HG03097 (cell line): Measurements from ENCODE around the gene MRPS34.
"Not testable (repeated sequence)": the region's sequence is repeated elsewhere in the genome, so short reads cannot be mapped to it uniquely, and the experiment has no call there.

ENCODE experiments used
- ATAC-seq: cut with Tn5 transposase; IDR thresholded peaks from one replicate; pipeline ENCODE4 v1.9.1; 2021; ENCODE audit not compliant: unreplicated experiment, low FRiP score

MRPS34 gene

DNA sequence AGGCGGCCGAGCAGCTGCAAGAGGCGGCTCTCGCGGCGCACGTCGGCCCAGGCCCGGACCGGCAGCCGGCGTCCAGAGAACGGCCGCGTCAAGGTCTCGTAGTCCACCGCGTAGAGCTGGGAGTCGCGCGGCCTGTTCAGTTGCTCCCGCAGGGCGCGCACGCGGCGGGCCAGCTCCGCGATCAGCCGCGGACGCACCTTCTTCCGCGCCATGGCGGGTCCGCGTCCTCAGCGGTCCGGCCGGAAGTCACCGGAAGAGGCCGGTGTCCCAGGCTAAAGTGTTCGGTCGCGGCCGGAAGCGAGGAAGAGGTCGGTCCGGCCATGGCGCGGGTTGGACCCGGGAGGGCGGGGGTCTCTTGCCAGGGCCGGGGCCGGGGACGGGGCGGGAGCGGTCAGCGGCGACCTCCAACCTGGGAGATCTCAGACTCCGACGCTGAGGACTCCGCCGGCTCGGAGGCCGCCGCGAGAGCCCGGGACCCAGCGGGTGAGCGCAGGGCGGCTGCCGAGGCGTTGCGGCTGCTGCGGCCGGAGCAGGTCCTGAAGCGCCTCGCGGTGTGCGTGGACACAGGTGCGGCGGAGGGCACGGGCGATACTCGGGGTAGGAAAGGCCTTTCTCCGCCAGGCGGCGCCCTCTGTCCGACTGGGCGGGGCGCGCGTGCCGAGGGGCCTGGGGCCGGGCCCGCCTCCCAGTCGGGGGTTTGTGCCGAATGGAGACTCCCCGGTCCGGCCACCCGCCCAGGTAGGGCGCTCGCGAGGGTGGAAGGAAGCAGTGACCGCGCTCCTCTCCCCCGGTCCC, at the start of gene MRPS34:
Gene MRPS34 (minus strand): TSS at position 227 of the 795 bp plus-strand sequence. CDS start 15 bp downstream, at position 212.
- ATAC-seq: peak; percentile 46

GRCh38 chr16:1821861-1822611, 49.1 kb upstream of the MRPS34 start:
- no peak for ATAC-seq

DNA sequence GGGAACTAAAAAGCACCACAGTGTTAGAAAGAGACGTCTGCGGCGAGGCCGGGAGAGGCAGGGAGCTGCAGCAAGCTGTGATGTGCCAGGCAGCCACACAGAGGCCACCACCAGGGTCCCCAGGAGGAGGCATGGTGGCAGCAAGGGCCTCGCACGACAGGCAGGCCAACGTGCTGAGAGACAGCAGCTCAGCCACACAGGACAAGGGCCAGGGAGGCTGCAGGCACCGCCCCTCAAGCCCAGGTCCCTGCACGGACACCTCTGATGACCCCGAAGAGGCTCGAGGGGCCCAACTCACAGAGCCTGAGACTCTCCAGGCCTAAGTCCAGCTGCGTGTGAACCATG, 48.0 kb upstream of the MRPS34 start:
- no peak for ATAC-seq

- ATAC-seq: no peak
Measured at GRCh38 chr16:1820096-1820945, 47.4 kb upstream of the MRPS34 start.

GRCh38 chr16:1819611-1820010, 46.7 kb upstream of the MRPS34 start:
- no peak for ATAC-seq

- no peak for ATAC-seq
Measured at GRCh38 chr16:1818873-1819525, 46.1 kb upstream of the MRPS34 start.

DNA sequence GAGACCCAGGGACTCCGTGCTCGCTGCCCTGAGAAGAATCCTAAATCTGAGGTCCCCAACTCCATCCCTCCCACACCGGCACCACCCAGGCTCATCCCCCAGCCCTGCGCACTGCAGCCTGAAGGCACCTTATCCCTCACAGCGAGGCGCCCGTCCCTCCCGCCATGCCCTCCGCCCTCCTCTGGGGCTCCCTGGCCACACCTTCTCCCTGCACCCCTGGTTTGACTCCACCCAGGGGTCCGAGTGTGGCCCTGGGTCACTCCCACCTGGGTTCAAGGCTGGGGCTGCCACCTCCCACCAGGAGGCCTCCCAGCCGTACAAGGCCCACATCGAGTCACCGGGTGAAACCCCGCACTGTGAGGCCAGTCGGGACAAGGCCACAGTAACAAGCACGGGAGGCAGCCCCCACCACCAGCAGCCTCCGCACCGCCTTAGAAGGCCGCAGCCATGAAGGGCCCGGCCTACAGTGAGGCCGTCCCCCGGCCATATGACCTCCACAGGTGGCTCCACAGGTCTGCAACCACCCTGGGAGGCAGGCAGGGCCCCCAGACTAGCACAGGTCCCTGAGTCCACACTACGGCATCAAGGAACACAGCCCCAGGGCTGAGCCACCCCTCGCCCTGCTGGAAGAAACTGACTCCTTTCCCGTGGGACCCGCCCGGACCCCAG, 45.4 kb upstream of the MRPS34 start:
- no peak for ATAC-seq

- no peak for ATAC-seq
Measured at GRCh38 chr16:1817716-1818115, 44.8 kb upstream of the MRPS34 start.

DNA sequence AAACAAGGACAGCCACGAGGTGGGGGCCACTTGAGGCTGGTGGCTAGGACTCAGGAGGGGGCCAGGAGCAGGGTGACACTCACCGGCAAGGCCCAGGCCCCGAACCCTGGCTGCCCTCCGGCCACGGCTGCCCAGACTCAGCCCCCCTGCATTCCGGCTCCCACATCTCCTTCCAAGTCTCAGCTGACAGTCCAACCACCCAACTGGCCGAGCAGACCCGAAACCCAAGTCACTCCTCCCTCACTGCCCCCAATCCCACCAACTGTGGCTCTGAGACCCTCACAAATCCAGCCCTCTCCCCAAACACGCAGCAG, 44.3 kb upstream of the MRPS34 start:
- no peak for ATAC-seq

DNA sequence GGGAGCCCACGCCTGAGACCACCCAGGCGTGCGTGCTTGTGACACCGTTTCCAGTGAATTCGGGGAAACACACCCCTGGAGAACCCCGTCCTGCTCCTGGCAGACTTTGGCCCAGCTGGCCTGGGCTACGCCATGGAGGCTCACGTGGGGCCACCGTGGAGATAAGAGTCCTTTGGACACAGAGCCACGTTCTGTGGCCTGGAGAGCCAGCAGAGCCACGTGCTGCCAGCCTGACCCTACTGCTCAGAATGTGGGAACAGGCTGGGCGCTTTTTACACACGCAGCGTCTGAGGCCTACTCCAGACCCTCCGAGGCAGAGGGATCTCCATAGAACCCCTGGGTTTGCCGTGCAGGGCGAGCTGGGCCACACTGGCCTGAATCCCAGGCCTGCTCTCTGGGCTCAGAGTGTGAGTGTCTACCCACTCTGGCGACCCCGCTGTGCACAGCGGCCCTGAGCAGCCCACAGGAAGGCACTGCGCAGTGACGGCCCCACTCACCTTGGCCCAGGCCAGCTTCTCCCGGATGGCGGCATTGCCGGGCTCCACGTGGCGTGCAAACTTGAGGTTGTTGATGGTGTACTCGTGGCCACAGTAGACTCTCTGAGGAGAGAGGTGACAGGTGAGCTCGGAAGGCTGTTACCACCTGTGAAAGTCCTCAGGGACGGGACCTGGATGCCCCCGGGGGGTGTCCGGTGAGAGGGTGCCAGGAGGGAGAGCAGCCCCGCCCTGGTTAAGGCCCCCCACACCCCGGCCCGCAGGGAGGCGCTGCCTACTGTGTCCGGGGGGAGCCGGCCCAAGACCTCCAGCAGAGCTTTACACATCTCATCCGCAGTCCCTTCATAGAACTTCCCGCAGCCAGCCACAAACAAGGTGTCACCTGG, 43.7 kb upstream of the MRPS34 start:
- no peak for ATAC-seq

GRCh38 chr16:1815461-1815860, 42.5 kb upstream of the MRPS34 start:
- no peak for ATAC-seq

GRCh38 chr16:1812732-1813163, 39.8 kb upstream of the MRPS34 start:
- ATAC-seq: no peak

DNA sequence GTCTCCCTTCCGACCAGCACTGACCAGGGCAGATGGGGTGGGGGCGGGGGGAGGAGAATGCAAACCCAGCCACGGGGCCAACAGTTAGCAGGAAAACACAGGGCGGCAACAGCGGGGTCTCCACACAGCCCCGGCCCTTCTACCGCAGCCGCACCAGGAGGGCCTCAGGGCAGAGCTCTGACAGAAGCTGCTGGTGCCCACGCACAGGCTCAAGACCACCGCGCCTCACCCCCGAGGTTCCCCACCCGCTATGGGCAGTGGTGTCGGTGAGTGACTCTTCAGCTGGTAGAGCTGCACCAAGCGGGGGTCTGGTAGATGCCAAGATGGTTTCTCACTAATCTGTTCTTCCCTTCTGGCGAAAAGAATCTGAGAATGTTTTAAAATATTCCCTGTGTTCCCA, 37.6 kb upstream of the MRPS34 start:
- no peak for ATAC-seq

GRCh38 chr16:1810106-1810505, 37.2 kb upstream of the MRPS34 start:
- ATAC-seq: no peak

DNA sequence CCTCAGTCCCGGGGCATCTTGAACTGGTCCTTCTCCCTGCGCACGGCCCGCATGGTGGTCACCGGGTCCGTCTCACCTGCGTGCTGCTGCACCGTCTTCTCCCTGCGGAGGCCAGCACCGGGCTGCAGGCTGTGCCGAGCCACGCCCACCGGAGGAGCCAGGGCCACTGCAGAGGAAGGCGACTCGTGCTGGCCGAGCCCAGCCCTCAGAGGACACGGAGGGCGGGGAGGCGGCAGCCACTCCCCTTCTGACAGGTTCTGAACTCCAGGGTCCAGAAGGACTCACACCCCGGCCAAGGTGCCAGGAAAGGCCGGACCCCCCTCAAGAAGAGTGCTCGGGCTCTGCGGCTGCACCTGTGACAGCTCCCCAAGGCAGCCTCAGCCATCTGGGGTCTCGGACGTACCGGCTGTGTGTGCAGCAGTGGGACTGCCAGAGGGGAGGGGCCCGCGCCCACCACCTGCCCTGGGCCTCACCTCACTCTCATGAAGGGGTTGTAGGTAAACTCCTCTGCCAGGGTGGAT, 36.4 kb upstream of the MRPS34 start:
- no peak for ATAC-seq

DNA sequence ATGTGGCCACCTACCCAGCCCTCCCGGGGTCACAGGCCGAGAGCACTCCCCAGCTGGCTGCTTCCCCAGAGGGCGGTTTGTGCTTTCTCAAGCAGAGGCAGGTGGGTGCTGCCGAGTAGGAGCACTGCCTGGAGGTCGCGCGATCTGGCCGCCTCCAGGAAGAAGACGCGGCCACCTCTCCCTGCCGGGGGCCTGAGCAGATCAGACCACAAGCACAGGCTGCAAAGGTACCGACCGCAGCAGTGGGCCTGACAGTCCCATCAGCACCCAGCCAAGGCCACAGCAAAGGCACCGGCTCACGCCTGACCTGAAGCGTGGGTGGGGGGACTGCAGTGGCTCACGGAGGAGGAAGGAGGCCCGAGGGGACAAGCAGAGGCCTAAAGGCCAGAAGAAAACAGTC, 35.8 kb upstream of the MRPS34 start:
- ATAC-seq: no peak

DNA sequence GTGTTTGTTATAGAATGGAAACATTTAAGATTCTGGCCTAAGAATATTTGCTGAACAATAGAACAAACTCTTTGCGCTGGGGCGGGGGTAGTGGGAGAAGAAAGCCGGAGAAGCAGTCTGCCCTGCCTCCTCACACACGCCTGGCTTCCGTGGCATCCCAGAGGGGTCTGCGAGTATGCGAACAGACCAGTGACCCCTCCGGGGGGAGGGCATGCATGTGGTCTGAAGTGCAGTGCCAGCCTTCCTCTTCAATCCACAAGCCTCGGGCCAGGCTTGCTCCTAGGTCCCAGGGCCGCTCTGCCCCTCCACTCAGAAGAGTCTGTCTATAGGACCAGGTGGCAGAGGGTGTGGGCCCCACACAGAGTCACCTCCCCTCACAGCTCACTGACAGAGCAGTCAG, 34.7 kb upstream of the MRPS34 start:
- ATAC-seq: no peak

GRCh38 chr16:1800701-1801100, 27.8 kb upstream of the MRPS34 start:
- ATAC-seq: no peak

DNA sequence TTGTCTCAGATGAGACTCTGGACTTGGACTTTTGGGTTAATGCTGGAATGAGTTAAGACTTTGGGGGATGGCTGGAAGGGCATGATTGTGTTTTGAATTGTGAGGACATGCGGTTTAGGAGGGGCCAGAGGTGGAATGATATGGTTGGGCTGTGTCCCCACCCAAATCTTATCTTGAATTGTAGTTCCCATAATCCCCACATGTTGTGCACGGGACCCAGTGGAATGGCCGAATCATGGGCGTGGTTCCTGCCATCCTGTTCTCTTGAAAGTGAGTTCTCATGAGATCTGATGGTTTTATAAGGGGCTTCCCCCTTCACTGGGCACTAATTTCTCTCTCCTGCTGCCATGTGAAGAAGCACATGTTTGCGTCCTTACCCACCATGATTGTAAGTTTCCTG, 26.3 kb upstream of the MRPS34 start:
- not testable (repeated sequence) for ATAC-seq
